Suprapubic skin (tissue), 3 donors: Measurements from ENCODE around the gene MOCOS.

Experiments used
- EP300 ChIP-seq: sonication (generic); formaldehyde crosslinking; IDR thresholded peaks from one replicate; pipeline ENCODE4 v1.6.1; 2017; ENCODE audit warnings: antibody characterized with exemption
- POLR2A ChIP-seq, 2 donors: fragments of 450-650 bp; IDR thresholded peaks; one replicate each; pipeline ENCODE4 v1.6.1; 2017; ENCODE audit warnings: antibody characterized with exemption in 2 of 2, mild to moderate bottlenecking in 2 of 2, moderate library complexity in 2 of 2
- TF ChIP-seq, protein P1 (sequence below), 2 donors: fragments of 200-600 bp in 1 of 2; fragments of 450-650 bp in 1 of 2; sonication (generic) in 1 of 2; IDR thresholded peaks; one replicate each; pipeline ENCODE4 v1.5.1; 2016 to 2019; ENCODE audit warnings: antibody characterized with exemption in 2 of 2, mild to moderate bottlenecking in 1 of 2, moderate library complexity in 1 of 2

GRCh38 chr18:36196238-36196995 is 9.1 kb downstream of the MOCOS start:
- no peak for TF ChIP-seq POLR2A (IDR thresholded peaks at IDR 0.05)
- TF ChIP-seq, protein P1, sequence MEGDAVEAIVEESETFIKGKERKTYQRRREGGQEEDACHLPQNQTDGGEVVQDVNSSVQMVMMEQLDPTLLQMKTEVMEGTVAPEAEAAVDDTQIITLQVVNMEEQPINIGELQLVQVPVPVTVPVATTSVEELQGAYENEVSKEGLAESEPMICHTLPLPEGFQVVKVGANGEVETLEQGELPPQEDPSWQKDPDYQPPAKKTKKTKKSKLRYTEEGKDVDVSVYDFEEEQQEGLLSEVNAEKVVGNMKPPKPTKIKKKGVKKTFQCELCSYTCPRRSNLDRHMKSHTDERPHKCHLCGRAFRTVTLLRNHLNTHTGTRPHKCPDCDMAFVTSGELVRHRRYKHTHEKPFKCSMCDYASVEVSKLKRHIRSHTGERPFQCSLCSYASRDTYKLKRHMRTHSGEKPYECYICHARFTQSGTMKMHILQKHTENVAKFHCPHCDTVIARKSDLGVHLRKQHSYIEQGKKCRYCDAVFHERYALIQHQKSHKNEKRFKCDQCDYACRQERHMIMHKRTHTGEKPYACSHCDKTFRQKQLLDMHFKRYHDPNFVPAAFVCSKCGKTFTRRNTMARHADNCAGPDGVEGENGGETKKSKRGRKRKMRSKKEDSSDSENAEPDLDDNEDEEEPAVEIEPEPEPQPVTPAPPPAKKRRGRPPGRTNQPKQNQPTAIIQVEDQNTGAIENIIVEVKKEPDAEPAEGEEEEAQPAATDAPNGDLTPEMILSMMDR (IDR thresholded peaks at IDR 0.05): no peak
- no peak for TF ChIP-seq EP300
